WTC11 (cell line): Measurements from ENCODE around the gene BMF. TPM values are rescaled to one million over a fixed set of nuclear protein-coding genes. Genes with fewer than 3 reads are reported as not detected.
A peak's percentile ranks its signal among the peaks of the same experiment; 100 is the strongest.

Source experiments
- ATAC-seq: fragments of 200-7000 bp; cut with Tn5 transposase; 2 replicates; pipeline ENCODE4 v1.10.0; 2021; ENCODE audit warnings: mild to moderate bottlenecking, moderate library complexity
- CTCF ChIA-PET: fragments of 300-600 bp; sonication (Branson Sonifier 250); formaldehyde crosslinking; loops from one replicate; lab custom pipeline; 2021; ENCODE audit warnings: antibody characterized with exemption; lab: Charles Lee
- POLR2A ChIA-PET: fragments of 350-600 bp; sonication (Branson Sonifier 250); formaldehyde crosslinking; loops from one replicate; lab custom pipeline; 2021; ENCODE audit warnings: antibody characterized with exemption; lab: Charles Lee
- DNase-seq: peaks from one replicate; pipeline ENCODE4 v3.0.0; 2021; ENCODE audit warnings: low spot score
- H3K27ac Mint-ChIP-seq: 2 replicates; pipeline ENCODE4 v1.8.0; 2021; ENCODE audit warnings: mixed read lengths
- H3K27me3 Mint-ChIP-seq: 2 replicates; pipeline ENCODE4 v1.8.0; 2021; ENCODE audit warnings: low read depth, mild to moderate bottlenecking, moderate library complexity, mixed read lengths
- H3K36me3 Mint-ChIP-seq: 2 replicates; pipeline ENCODE4 v1.8.0; 2021; ENCODE audit warnings: mixed read lengths
- H3K4me1 Mint-ChIP-seq: 2 replicates; pipeline ENCODE4 v1.8.0; 2022; ENCODE audit warnings: mixed read lengths
- H3K4me3 Mint-ChIP-seq: 2 replicates; pipeline ENCODE4 v1.8.0; 2021; ENCODE audit warnings: mild to moderate bottlenecking, moderate library complexity, mixed read lengths
- H3K9me3 Mint-ChIP-seq: 2 replicates; pipeline ENCODE4 v1.8.0; 2021; ENCODE audit warnings: mixed read lengths
- AR ChIP-seq: fragments of 250-450 bp; sonication (Bioruptor Pico); IDR thresholded peaks from 2 replicates; pipeline ENCODE4 v1.9.0; 2021; ENCODE audit warnings: mild to moderate bottlenecking
- ERG ChIP-seq: fragments of 250-450 bp; sonication (Bioruptor Pico); IDR thresholded peaks from 2 replicates; pipeline ENCODE4 v1.8.0; 2021; ENCODE audit warnings: mild to moderate bottlenecking
- FOXP1 ChIP-seq: sonication (generic); formaldehyde crosslinking; IDR thresholded peaks from 2 replicates; pipeline ENCODE4 v1.8.0; 2022; ENCODE audit warnings: missing genetic modification reagents, mild to moderate bottlenecking, moderate library complexity, borderline replicate concordance
- KAT7 ChIP-seq: sonication (generic); formaldehyde crosslinking; IDR thresholded peaks from 2 replicates; pipeline ENCODE4 v1.8.1; 2023; ENCODE audit warnings: missing genetic modification reagents, mild to moderate bottlenecking, borderline replicate concordance
- NFYB ChIP-seq: sonication (generic); formaldehyde crosslinking; conservative IDR thresholded peaks from 2 replicates; pipeline ENCODE4 v1.8.0; 2022; ENCODE audit warnings: low read depth, missing genetic modification reagents
- PRRX2 ChIP-seq: fragments of 250-450 bp; sonication (Bioruptor Pico); IDR thresholded peaks from 2 replicates; pipeline ENCODE4 v1.8.0; 2021; ENCODE audit warnings: mild to moderate bottlenecking
- SOX15 ChIP-seq: fragments of 250-450 bp; sonication (Bioruptor Pico); IDR thresholded peaks from 2 replicates; pipeline ENCODE4 v1.9.0; 2021; ENCODE audit warnings: mild to moderate bottlenecking
- SP1 ChIP-seq: sonication (generic); formaldehyde crosslinking; conservative IDR thresholded peaks from 2 replicates; pipeline ENCODE4 v1.8.1; 2022; ENCODE audit warnings: missing genetic modification reagents
- TEAD4 ChIP-seq: sonication (generic); formaldehyde crosslinking; IDR thresholded peaks from 2 replicates; pipeline ENCODE4 v1.8.0; 2022; ENCODE audit warnings: mild to moderate bottlenecking, missing genetic modification reagents
- TP53 ChIP-seq: sonication (generic); formaldehyde crosslinking; IDR thresholded peaks from 2 replicates; pipeline ENCODE4 v1.8.1; 2023; ENCODE audit warnings: mild to moderate bottlenecking, missing genetic modification reagents
- ZBTB21 ChIP-seq: sonication (generic); formaldehyde crosslinking; IDR thresholded peaks from 2 replicates; pipeline ENCODE4 v1.8.1; 2023; ENCODE audit warnings: mild to moderate bottlenecking, missing genetic modification reagents, borderline replicate concordance
- ZNF121 ChIP-seq: sonication (generic); formaldehyde crosslinking; IDR thresholded peaks from 2 replicates; pipeline ENCODE4 v1.8.0; 2023; ENCODE audit warnings: missing genetic modification reagents
- ZNF232 ChIP-seq: sonication (generic); formaldehyde crosslinking; IDR thresholded peaks from 2 replicates; pipeline ENCODE4 v1.8.0; 2022; ENCODE audit warnings: mild to moderate bottlenecking, missing genetic modification reagents
- ZNF396 ChIP-seq: fragments of 250-450 bp; sonication (Bioruptor Pico); IDR thresholded peaks from 2 replicates; pipeline ENCODE4 v1.8.0; 2021; ENCODE audit warnings: mild to moderate bottlenecking, moderate library complexity, borderline replicate concordance
- ZNF512 ChIP-seq: sonication (generic); formaldehyde crosslinking; IDR thresholded peaks from 2 replicates; pipeline ENCODE4 v1.8.1; 2022; ENCODE audit warnings: missing genetic modification reagents, borderline replicate concordance
- ZNF532 ChIP-seq: fragments of 250-450 bp; sonication (Bioruptor Pico); IDR thresholded peaks from 2 replicates; pipeline ENCODE4 v1.9.0; 2021; ENCODE audit warnings: mild to moderate bottlenecking, borderline replicate concordance
- total RNA-seq: library from RNA; stranded (reverse); gene quantifications from 3 replicates; pipeline ENCODE4 v1.2.3, GENCODE V29; 2021
- TF ChIP-seq, protein P1 (sequence below): sonication (generic); formaldehyde crosslinking; IDR thresholded peaks from 2 replicates; pipeline ENCODE4 v1.8.1; 2023; ENCODE audit warnings: mild to moderate bottlenecking, missing genetic modification reagents, moderate library complexity
- TF ChIP-seq, protein P2 (sequence below): sonication (generic); formaldehyde crosslinking; IDR thresholded peaks from 2 replicates; pipeline ENCODE4 v1.8.0; 2022; ENCODE audit warnings: mild to moderate bottlenecking, missing genetic modification reagents
- TF ChIP-seq, protein P3 (sequence below): sonication (generic); formaldehyde crosslinking; IDR thresholded peaks from 2 replicates; pipeline ENCODE4 v1.8.1; 2023; ENCODE audit warnings: mild to moderate bottlenecking, missing genetic modification reagents

BMF gene
- total RNA-seq, 1 experiment from 2014 or later, result 36.9 TPM

DNA sequence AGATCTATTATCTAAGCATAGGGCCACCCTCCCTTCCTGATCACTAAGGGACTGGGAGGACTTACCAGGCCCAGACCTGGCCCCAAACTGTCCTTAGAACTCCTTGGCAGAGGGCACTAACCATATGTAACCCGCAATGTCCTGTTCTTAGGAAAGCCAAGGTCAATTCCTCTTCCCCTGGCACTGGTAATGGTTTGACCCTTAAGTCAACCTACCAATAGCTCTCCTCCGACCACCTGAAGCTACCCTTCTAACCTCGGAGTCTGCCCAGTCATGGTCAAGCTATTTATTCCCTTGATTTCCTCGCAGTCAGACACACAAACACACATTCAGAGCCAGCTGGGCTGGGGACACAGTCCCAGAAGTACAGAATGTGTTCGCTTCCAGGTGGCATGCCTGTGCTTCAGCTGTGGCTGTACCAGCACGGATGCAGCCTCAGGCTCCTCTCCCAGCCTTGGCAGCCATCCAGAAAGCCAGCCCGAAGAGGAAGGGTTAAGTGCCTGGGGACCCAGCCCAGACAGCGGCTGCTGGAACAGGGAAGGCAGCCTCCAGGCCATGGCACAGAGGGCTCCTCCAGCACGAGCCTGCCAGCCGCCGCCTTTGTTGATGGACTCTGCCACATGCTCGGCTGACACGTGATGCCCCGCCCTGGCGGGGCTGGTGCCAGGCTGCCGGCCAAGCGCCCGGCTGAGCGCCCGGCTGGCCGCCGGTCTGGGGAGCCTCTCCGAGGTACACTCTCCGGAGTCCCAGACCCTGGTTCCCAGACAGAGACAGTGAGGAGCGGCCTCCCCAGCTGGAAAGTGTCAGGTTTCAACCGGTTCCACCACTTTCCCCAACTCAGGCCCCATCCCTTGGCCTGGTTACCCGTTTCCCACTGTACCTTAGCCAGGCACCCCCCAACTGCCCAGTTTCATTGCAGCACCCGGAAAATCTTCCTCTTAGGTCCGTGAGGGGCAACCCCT is 5.5 kb downstream of the BMF start (continued):
- peak; percentile 56; the same call in 1 of the 2 replicates for TF ChIP-seq SP1 (CRISPR knock-in tag)
- TF ChIP-seq KAT7 (CRISPR knock-in tag), result no peak
- TF ChIP-seq, protein P1, sequence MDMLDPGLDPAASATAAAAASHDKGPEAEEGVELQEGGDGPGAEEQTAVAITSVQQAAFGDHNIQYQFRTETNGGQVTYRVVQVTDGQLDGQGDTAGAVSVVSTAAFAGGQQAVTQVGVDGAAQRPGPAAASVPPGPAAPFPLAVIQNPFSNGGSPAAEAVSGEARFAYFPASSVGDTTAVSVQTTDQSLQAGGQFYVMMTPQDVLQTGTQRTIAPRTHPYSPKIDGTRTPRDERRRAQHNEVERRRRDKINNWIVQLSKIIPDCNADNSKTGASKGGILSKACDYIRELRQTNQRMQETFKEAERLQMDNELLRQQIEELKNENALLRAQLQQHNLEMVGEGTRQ, result peak; percentile 70

GRCh38 chr15:40100947-40101905 is 7.5 kb downstream of the BMF start:
- H3K4me1 Mint-ChIP-seq, result peaks cover 86% of the 10 kb centered on the region
- H3K9me3 Mint-ChIP-seq, result no peaks in the 10 kb centered on the region
- ATAC-seq (no peak), DNase-seq (no peak)
- ChIA-PET CTCF (interaction anchor here (0.6 to 2.3 kb wide), 4 partner anchors 25 to 178 kb away, joined by 3 to 8 read pairs (median 6); no protein-coding TSS in a partner anchor), POLR2A (no interaction called here)
- no peak overlapping the region for H3K4me3 Mint-ChIP-seq
- H3K27ac Mint-ChIP-seq, result peak overlapping the region; percentile 83
- peaks cover 12% of the 10 kb centered on the region for H3K36me3 Mint-ChIP-seq
- H3K27me3 Mint-ChIP-seq, result peaks cover 2% of the 10 kb centered on the region; the same call in 1 of the 2 replicates
- no peak for TF ChIP-seq FOXP1 (CRISPR knock-in tag)
- no peak for TF ChIP-seq NFYB (CRISPR knock-in tag)
- TF ChIP-seq, protein P2, sequence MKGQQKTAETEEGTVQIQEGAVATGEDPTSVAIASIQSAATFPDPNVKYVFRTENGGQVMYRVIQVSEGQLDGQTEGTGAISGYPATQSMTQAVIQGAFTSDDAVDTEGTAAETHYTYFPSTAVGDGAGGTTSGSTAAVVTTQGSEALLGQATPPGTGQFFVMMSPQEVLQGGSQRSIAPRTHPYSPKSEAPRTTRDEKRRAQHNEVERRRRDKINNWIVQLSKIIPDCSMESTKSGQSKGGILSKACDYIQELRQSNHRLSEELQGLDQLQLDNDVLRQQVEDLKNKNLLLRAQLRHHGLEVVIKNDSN (CRISPR knock-in tag), result no peak
- TF ChIP-seq ZNF532 (CRISPR knock-in tag), result no peak
- no peak for TF ChIP-seq ZNF232
- no peak for TF ChIP-seq AR (CRISPR knock-in tag)
- TF ChIP-seq ZNF512, result no peak
- TF ChIP-seq ZBTB21 (CRISPR knock-in tag), result no peak
- no peak for TF ChIP-seq TEAD4 (CRISPR knock-in tag)
- no peak for TF ChIP-seq ZNF396 (CRISPR knock-in tag)
- TF ChIP-seq ERG (CRISPR knock-in tag), result no peak
- TF ChIP-seq, protein P3, sequence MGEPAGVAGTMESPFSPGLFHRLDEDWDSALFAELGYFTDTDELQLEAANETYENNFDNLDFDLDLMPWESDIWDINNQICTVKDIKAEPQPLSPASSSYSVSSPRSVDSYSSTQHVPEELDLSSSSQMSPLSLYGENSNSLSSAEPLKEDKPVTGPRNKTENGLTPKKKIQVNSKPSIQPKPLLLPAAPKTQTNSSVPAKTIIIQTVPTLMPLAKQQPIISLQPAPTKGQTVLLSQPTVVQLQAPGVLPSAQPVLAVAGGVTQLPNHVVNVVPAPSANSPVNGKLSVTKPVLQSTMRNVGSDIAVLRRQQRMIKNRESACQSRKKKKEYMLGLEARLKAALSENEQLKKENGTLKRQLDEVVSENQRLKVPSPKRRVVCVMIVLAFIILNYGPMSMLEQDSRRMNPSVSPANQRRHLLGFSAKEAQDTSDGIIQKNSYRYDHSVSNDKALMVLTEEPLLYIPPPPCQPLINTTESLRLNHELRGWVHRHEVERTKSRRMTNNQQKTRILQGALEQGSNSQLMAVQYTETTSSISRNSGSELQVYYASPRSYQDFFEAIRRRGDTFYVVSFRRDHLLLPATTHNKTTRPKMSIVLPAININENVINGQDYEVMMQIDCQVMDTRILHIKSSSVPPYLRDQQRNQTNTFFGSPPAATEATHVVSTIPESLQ (CRISPR knock-in tag), result no peak
- TF ChIP-seq TP53 (CRISPR knock-in tag), result no peak
- no peak for TF ChIP-seq ZNF121 (CRISPR knock-in tag)
- no peak for TF ChIP-seq SOX15 (CRISPR knock-in tag)
- no peak for TF ChIP-seq PRRX2
